HCT116 (cell line): Measurements from ENCODE around the gene CPA1. TPM values are rescaled to one million over a fixed set of nuclear protein-coding genes. Genes with fewer than 3 reads are reported as not detected.

Source experiments
- ATAC-seq: fragments of 200-7000 bp; cut with Tn5 transposase; 2 replicates; pipeline ENCODE4 v1.9.1; 2020; ENCODE audit warnings: mild to moderate bottlenecking, moderate library complexity
- BruUV-seq: library from RNA; stranded (reverse); fragments of 400-500 nt; replicated peaks from 2 replicates; lab custom pipeline; 2021; lab: Mats Ljungman, UMichigan
- CTCF ChIA-PET: fragments of 300-600 bp; sonication (Branson Sonifier 250); formaldehyde crosslinking; loops from one replicate; lab custom pipeline; 2021; ENCODE audit warnings: antibody characterized with exemption; lab: Charles Lee
- POLR2A ChIA-PET: fragments of 300-600, 350-600 bp; sonication (Branson Sonifier 250); formaldehyde crosslinking; loops from one replicate; lab custom pipeline; 2021; ENCODE audit warnings: antibody characterized with exemption; lab: Charles Lee
- RAD21 ChIA-PET, 2 experiments: fragments of 300-600 bp; sonication (Branson Sonifier 250); formaldehyde crosslinking; loops; one replicate each; lab custom pipeline; 2023; ENCODE audit warnings: low total read pairs in 2 of 2; ENCODE audit not compliant: uncharacterized antibody in 2 of 2, unreplicated experiment in 2 of 2, low non-redundant PET in 1 of 2; lab: Charles Lee
- DNase-seq: peaks from one replicate; pipeline ENCODE4 v3.0.0-alpha.2; 2010; ENCODE audit warnings: low read depth, low spot score
- H2AFZ ChIP-seq: fragments of 200-600 bp; shearing (Covaris generic), sonication (generic); 2 replicates; pipeline ENCODE4 v1.6.1; 2017; ENCODE audit warnings: low read depth, mixed run types, mixed read lengths, antibody characterized with exemption, low read length; ENCODE audit not compliant: poor library complexity, severe bottlenecking
- H3K27ac ChIP-seq: 2 replicates; pipeline ENCODE4 v1.5.1; 2012; ENCODE audit warnings: low read depth, low read length
- H3K27me3 ChIP-seq: fragments of 200-600 bp; sonication (generic); 2 replicates; pipeline ENCODE4 v1.6.1; 2016; ENCODE audit warnings: mixed run types, low read length, mixed read lengths; ENCODE audit not compliant: insufficient read depth
- H3K36me3 ChIP-seq, 2 experiments: fragments of 200-500 bp in 1 of 2; fragments of 200-600 bp in 1 of 2; sonication (Bioruptor generic) in 1 of 2; sonication (generic) in 1 of 2; 2 replicates each; pipeline versions ENCODE4 v1.5.1 to v1.6.1; 2014 to 2016; ENCODE audit warnings: low read length in 2 of 2, inconsistent platforms in 1 of 2, mixed read lengths in 1 of 2, mixed run types in 1 of 2; ENCODE audit not compliant: insufficient read depth in 2 of 2, control insufficient read depth in 1 of 2
- H3K4me1 ChIP-seq, 2 experiments: fragments of 200-600 bp in 1 of 2; sonication (generic) in 1 of 2; 2 replicates each; pipeline versions ENCODE4 v1.5.1 to v1.6.1; 2012 to 2017; ENCODE audit warnings: low read length in 2 of 2, inconsistent platforms in 1 of 2, mild to moderate bottlenecking in 1 of 2, mixed read lengths in 1 of 2, mixed run types in 1 of 2, moderate library complexity in 1 of 2; ENCODE audit not compliant: insufficient read depth in 2 of 2, control insufficient read depth in 1 of 2
- H3K4me2 ChIP-seq: fragments of 200-600 bp; sonication (generic); 2 replicates; pipeline ENCODE4 v1.6.1; 2017; ENCODE audit warnings: mixed run types, low read length, mixed read lengths
- H3K4me3 ChIP-seq, 2 experiments: fragments of 200-600 bp in 1 of 2; sonication (generic) in 1 of 2; replicated peaks in 1 of 2; 2 replicates each; pipeline ENCODE4 v1.5.1; 2011 to 2016; ENCODE audit warnings: low read length in 2 of 2, control low read depth in 1 of 2, low read depth in 1 of 2, mild to moderate bottlenecking in 1 of 2, mixed read lengths in 1 of 2, mixed run types in 1 of 2
- H3K79me2 ChIP-seq: fragments of 200-600 bp; sonication (generic); 2 replicates; pipeline ENCODE4 v1.6.1; 2017; ENCODE audit warnings: mild to moderate bottlenecking, mixed run types, low read length, moderate library complexity, mixed read lengths; ENCODE audit not compliant: insufficient read depth
- H3K9ac ChIP-seq: fragments of 200-600 bp; sonication (generic); 2 replicates; pipeline ENCODE4 v1.6.1; 2016; ENCODE audit warnings: low read length, mixed read lengths
- H3K9me2 ChIP-seq: fragments of 200-600 bp; sonication (generic), shearing (Covaris generic); 2 replicates; pipeline ENCODE4 v1.6.1; 2017; ENCODE audit warnings: mixed run types, mild to moderate bottlenecking, moderate library complexity; ENCODE audit not compliant: insufficient read depth
- H3K9me3 ChIP-seq, 2 experiments: fragments of 200-500 bp in 1 of 2; fragments of 200-600 bp in 1 of 2; sonication (Bioruptor generic) in 1 of 2; sonication (generic) in 1 of 2; 2 replicates each; pipeline ENCODE4 v1.6.1; 2014 to 2017; ENCODE audit warnings: low read length in 2 of 2, mixed read lengths in 2 of 2, inconsistent platforms in 1 of 2, low read depth in 1 of 2, mild to moderate bottlenecking in 1 of 2, mixed run types in 1 of 2, moderate library complexity in 1 of 2; ENCODE audit not compliant: control insufficient read depth in 1 of 2, insufficient read depth in 1 of 2
- H4K20me1 ChIP-seq: fragments of 200-600 bp; sonication (generic), shearing (Covaris generic); 2 replicates; pipeline ENCODE4 v1.6.1; 2017; ENCODE audit warnings: mixed run types, mild to moderate bottlenecking, moderate library complexity; ENCODE audit not compliant: insufficient read depth
- CEBPB ChIP-seq: IDR thresholded peaks from 2 replicates; pipeline ENCODE4 v1.6.1; 2012; ENCODE audit warnings: low read depth
- CTCF ChIP-seq, 3 experiments: fragments of 200-600 bp in 1 of 3; sonication (generic) in 1 of 3; IDR thresholded peaks in 2 of 3; conservative IDR thresholded peaks in 1 of 3; 2 replicates each; pipeline ENCODE4 v1.5.1; 2012 to 2017; ENCODE audit warnings: low read depth in 2 of 3, low read length in 2 of 3, antibody characterized with exemption in 1 of 3, borderline replicate concordance in 1 of 3, control low read depth in 1 of 3, mild to moderate bottlenecking in 1 of 3, mixed read lengths in 1 of 3, mixed run types in 1 of 3, moderate library complexity in 1 of 3; ENCODE audit not compliant: insufficient read depth in 1 of 3
- EGR1 ChIP-seq: IDR thresholded peaks from 2 replicates; pipeline ENCODE4 v1.6.1; 2012; ENCODE audit warnings: low read depth
- ELF1 ChIP-seq: IDR thresholded peaks from 2 replicates; pipeline ENCODE4 v1.6.1; 2012; ENCODE audit warnings: low read depth, borderline replicate concordance
- EZH2 ChIP-seq: fragments of 200-600 bp; sonication (generic); IDR thresholded peaks from 2 replicates; pipeline ENCODE4 v1.6.1; 2017; ENCODE audit warnings: antibody characterized with exemption, mixed run types
- EZH2phosphoT487 ChIP-seq: fragments of 200-600 bp; IDR thresholded peaks from 2 replicates; pipeline ENCODE4 v1.6.1; 2018; ENCODE audit warnings: antibody characterized with exemption, borderline replicate concordance
- FOSL1 ChIP-seq: IDR thresholded peaks from 2 replicates; pipeline ENCODE4 v1.6.1; 2012; ENCODE audit warnings: low read depth
- JUND ChIP-seq: IDR thresholded peaks from 2 replicates; pipeline ENCODE4 v1.6.1; 2012
- POLR2A ChIP-seq: IDR thresholded peaks from 2 replicates; pipeline ENCODE4 v1.7.0; 2011; ENCODE audit warnings: borderline replicate concordance; ENCODE audit not compliant: insufficient read depth, insufficient read length; ENCODE audit errors: extremely low read depth
- POLR2AphosphoS5 ChIP-seq: IDR thresholded peaks from 2 replicates; pipeline ENCODE4 v1.6.1; 2011; ENCODE audit warnings: mild to moderate bottlenecking, low read depth, low read length, moderate library complexity
- RAD21 ChIP-seq: IDR thresholded peaks from 2 replicates; pipeline ENCODE4 v1.6.1; 2012; ENCODE audit warnings: low read depth, mild to moderate bottlenecking
- SP1 ChIP-seq: IDR thresholded peaks from 2 replicates; pipeline ENCODE4 v1.6.1; 2012; ENCODE audit warnings: low read depth
- SRF ChIP-seq: IDR thresholded peaks from 2 replicates; pipeline ENCODE4 v1.6.1; 2012; ENCODE audit warnings: low read depth
- TCF7L2 ChIP-seq: IDR thresholded peaks from 2 replicates; pipeline ENCODE4 v1.7.0; 2011; ENCODE audit warnings: borderline replicate concordance, inconsistent platforms; ENCODE audit not compliant: insufficient read depth, insufficient read length; ENCODE audit errors: extremely low read depth
- YY1 ChIP-seq: IDR thresholded peaks from 2 replicates; pipeline ENCODE4 v1.6.1; 2011; ENCODE audit warnings: low read length, low read depth, moderate library complexity, mild to moderate bottlenecking; ENCODE audit not compliant: insufficient replicate concordance; ENCODE audit errors: extremely low read depth
- ZFX ChIP-seq: fragments of 450-650 bp; IDR thresholded peaks from 2 replicates; pipeline ENCODE4 v1.6.1; 2017
- intact Hi-C: fragments of 100-400 bp; cut with micrococcal nuclease; formaldehyde crosslinking; loops from 2 replicates; pipeline ENCODE4 v1.10.0; 2022
- total RNA-seq: library from RNA; stranded (reverse); gene quantifications from one replicate; pipeline ENCODE4 v1.2.1, GENCODE V29; 2021; ENCODE audit not compliant: unreplicated experiment
- TF ChIP-seq, protein P1 (sequence below): IDR thresholded peaks from 2 replicates; pipeline ENCODE4 v1.6.1; 2012

Gene CPA1
- total RNA-seq, 1 experiment from 2014 or later, result 11.9 TPM

DNA sequence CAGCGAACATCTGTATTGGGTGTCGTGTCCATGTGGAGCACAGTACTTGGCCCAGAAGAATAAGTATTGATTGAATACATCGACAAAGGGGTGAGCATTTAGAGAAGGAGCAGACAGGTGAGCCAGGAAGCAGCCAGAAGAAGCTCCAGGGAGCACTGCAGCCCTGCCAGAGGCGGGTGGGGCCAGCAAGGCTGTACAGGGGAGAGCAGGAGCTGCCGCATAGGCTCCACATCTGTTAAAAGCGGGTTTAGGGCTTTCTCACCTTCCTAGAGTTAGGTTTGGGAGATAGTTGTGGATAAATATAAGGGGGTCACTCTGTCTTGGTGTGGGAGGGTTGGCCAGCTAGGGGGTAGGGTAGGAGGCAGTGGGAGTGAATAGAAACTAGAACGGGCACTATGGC, 1.3 kb upstream of the CPA1 start:
- no peaks in the 10 kb centered on the region for H3K79me2 ChIP-seq
- no peak overlapping the region for H2AFZ ChIP-seq
- CTCF ChIA-PET, result no interaction called here
- RAD21 ChIA-PET, result no interaction called here
- no peak overlapping the region for H3K27ac ChIP-seq
- no peak overlapping the region for H3K4me2 ChIP-seq
- H3K9me2 ChIP-seq, result no peaks in the 10 kb centered on the region
- DNase-seq (no peak), ATAC-seq (no peak)
- H3K9ac ChIP-seq, result no peak overlapping the region
- no peaks in the 10 kb centered on the region for H3K27me3 ChIP-seq
- H4K20me1 ChIP-seq, result no peaks in the 10 kb centered on the region
- no TSS peak for BruUV-seq
- TF ChIP-seq ELF1, result no peak
- TF ChIP-seq JUND, result no peak
- TF ChIP-seq EZH2phosphoT487, result no peak
- TF ChIP-seq FOSL1, result no peak
- TF ChIP-seq, protein P1, sequence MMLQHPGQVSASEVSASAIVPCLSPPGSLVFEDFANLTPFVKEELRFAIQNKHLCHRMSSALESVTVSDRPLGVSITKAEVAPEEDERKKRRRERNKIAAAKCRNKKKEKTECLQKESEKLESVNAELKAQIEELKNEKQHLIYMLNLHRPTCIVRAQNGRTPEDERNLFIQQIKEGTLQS, result no peak
- TF ChIP-seq YY1, result no peak
- TF ChIP-seq ZFX, result no peak
- TF ChIP-seq SRF, result no peak
- TF ChIP-seq POLR2A, result no peak
- TF ChIP-seq TCF7L2, result no peak
- TF ChIP-seq SP1, result no peak
- TF ChIP-seq POLR2AphosphoS5, result no peak
- TF ChIP-seq EGR1, result no peak
- no peak for TF ChIP-seq RAD21
- TF ChIP-seq CEBPB, result no peak
- TF ChIP-seq EZH2, result no peak
- TF ChIP-seq CTCF (IDR thresholded peaks at IDR 0.05 in 2 of 3, conservative IDR thresholded peaks at IDR 0.05 in 1 of 3; ENCODE audit: borderline replicate concordance in 1 of 3, insufficient read depth in 1 of 3, low read depth in 2 of 3, low read length in 2 of 3), result no peak
- H3K4me1 ChIP-seq, result no peaks in the 10 kb centered on the region
- POLR2A ChIA-PET, result no interaction called here
- H3K4me3 ChIP-seq, result no peak overlapping the region
- H3K36me3 ChIP-seq, result no peaks in the 10 kb centered on the region
- intact Hi-C loops, result no loop called here
- no peaks in the 10 kb centered on the region for H3K9me3 ChIP-seq
